HG03045 (cell line): ENCODE results near the gene VEPH1.

Source experiments
- ATAC-seq: cut with Tn5 transposase; IDR thresholded peaks from one replicate; pipeline ENCODE4 v1.9.1; 2021; ENCODE audit warnings: mild to moderate bottlenecking, moderate library complexity; ENCODE audit not compliant: unreplicated experiment

The VEPH1 gene

GRCh38 chr3:157393113-157393512 lies 110.1 kb downstream of the VEPH1 start:
- no peak for ATAC-seq

- no peak for ATAC-seq
Measured at GRCh38 chr3:157392104-157392503, 111.1 kb downstream of the VEPH1 start.

- ATAC-seq = no peak
Measured at GRCh38 chr3:157390713-157391515, 112.3 kb downstream of the VEPH1 start.

- no peak for ATAC-seq
Measured at GRCh38 chr3:157388976-157389375, 114.2 kb downstream of the VEPH1 start.

GRCh38 chr3:157387708-157388435 lies 115.3 kb downstream of the VEPH1 start:
- no peak for ATAC-seq

- ATAC-seq = no peak
Measured at GRCh38 chr3:157384491-157384890, 118.7 kb downstream of the VEPH1 start.

GRCh38 chr3:157384031-157384430 lies 119.2 kb downstream of the VEPH1 start:
- ATAC-seq = no peak

GRCh38 chr3:157381606-157382005 lies 121.6 kb downstream of the VEPH1 start:
- no peak for ATAC-seq

- no peak for ATAC-seq
Measured at GRCh38 chr3:157379525-157380140, 123.6 kb downstream of the VEPH1 start.

GRCh38 chr3:157376603-157377300 lies 126.5 kb downstream of the VEPH1 start:
- ATAC-seq = no peak

GRCh38 chr3:157375342-157375986 lies 127.8 kb downstream of the VEPH1 start:
- no peak for ATAC-seq

GRCh38 chr3:157374933-157375332 lies 128.3 kb downstream of the VEPH1 start:
- no peak for ATAC-seq

- ATAC-seq = no peak
Measured at GRCh38 chr3:157373783-157374182, 129.4 kb downstream of the VEPH1 start.

GRCh38 chr3:157370867-157371266 lies 132.3 kb downstream of the VEPH1 start:
- no peak for ATAC-seq

- no peak for ATAC-seq
Measured at GRCh38 chr3:157369727-157370421, 133.3 kb downstream of the VEPH1 start.

GRCh38 chr3:157368171-157368570 lies 135.0 kb downstream of the VEPH1 start:
- ATAC-seq = no peak

- ATAC-seq = no peak
Measured at GRCh38 chr3:157363393-157363792, 139.8 kb downstream of the VEPH1 start.

- ATAC-seq = no peak
Measured at GRCh38 chr3:157362348-157362747, 140.9 kb downstream of the VEPH1 start.

- no peak for ATAC-seq
Measured at GRCh38 chr3:157360044-157360443, 143.2 kb downstream of the VEPH1 start.

- no peak for ATAC-seq
Measured at GRCh38 chr3:157356541-157356940, 146.7 kb downstream of the VEPH1 start.
